Renal cortex interstitium (tissue), 11 donors: ENCODE measurements around the gene FCGR2B. TPM values are rescaled to one million over a fixed set of nuclear protein-coding genes. Genes with fewer than 3 reads are reported as not detected.

Experiments
- DNase-seq, 11 donors: peaks; one replicate each; pipeline ENCODE4 v3.0.0-alpha.2; 2013; ENCODE audit warnings: low read depth in 9 of 11, low spot score in 4 of 11; ENCODE audit errors: extremely low read depth in 1 of 11
- polyA plus RNA-seq, 3 donors: library from polyadenylated mRNA; unstranded; fragments of 120-200 nt; gene quantifications; one replicate each; pipeline ENCODE4 v1.2.1, GENCODE V29; 2013; ENCODE audit not compliant: insufficient read length in 3 of 3

FCGR2B gene
- polyA plus RNA-seq, 3 donors: 0.38 to 0.73 (median 0.56) TPM

GRCh38 chr1:161725258-161725907 is 62.4 kb downstream of the FCGR2B start:
- peak in 5 of 11 donors; percentile 15 to 37 (median 35) for DNase-seq

GRCh38 chr1:161725908-161726472 is 63.0 kb downstream of the FCGR2B start:
- peak in 9 of 11 donors; percentile 31 to 48 (median 43) for DNase-seq

GRCh38 chr1:161726473-161727255 is 63.7 kb downstream of the FCGR2B start:
- DNase-seq: peak in 10 of 11 donors; percentile 68 to 89 (median 83)

GRCh38 chr1:161727256-161727924 is 64.4 kb downstream of the FCGR2B start:
- peak in 3 of 11 donors; percentile 19 to 24 (median 21) for DNase-seq

Other genes starting within 250 kb of the FCGR2B start
- gene FCGR2A, start 157.7 kb upstream of the FCGR2B start, polyA plus RNA-seq: 10 to 100 TPM in 1 of 3 donors, 1 to 10 TPM in 2; 6.3 to 12.4 (median 8.0) TPM
- gene HSPA6, start 138.6 kb upstream of the FCGR2B start, polyA plus RNA-seq: 1 to 10 TPM in 1 of 3 donors, under 1 TPM in 2; 0.20 to 1.3 (median 0.33) TPM
- 1 to 10 TPM; 1.6 to 2.7 (median 2.6) TPM for gene FCGR3A, start 113.3 kb upstream of the FCGR2B start, polyA plus RNA-seq
- 1 to 10 TPM in 1 of 3 donors, under 1 TPM in 2; 0.45 to 1.1 (median 0.64) TPM for gene FCGR3B, start 32.0 kb upstream of the FCGR2B start, polyA plus RNA-seq
- under 1 TPM; 0.20 to 0.45 (median 0.22) TPM for gene FCRLA, start 44.1 kb downstream of the FCGR2B start, polyA plus RNA-seq
- gene FCRLB, start 58.4 kb downstream of the FCGR2B start, polyA plus RNA-seq: 1 to 10 TPM; 3.9 to 5.4 (median 5.4) TPM
- 10 to 100 TPM; 37.0 to 47.9 (median 40.6) TPM for gene DUSP12, start 86.6 kb downstream of the FCGR2B start, polyA plus RNA-seq
- 10 to 100 TPM; 29.8 to 33.8 (median 30.1) TPM for gene ATF6, start 103.2 kb downstream of the FCGR2B start, polyA plus RNA-seq